Measurements from ENCODE around the gene USH2A.

Gene USH2A

DNA sequence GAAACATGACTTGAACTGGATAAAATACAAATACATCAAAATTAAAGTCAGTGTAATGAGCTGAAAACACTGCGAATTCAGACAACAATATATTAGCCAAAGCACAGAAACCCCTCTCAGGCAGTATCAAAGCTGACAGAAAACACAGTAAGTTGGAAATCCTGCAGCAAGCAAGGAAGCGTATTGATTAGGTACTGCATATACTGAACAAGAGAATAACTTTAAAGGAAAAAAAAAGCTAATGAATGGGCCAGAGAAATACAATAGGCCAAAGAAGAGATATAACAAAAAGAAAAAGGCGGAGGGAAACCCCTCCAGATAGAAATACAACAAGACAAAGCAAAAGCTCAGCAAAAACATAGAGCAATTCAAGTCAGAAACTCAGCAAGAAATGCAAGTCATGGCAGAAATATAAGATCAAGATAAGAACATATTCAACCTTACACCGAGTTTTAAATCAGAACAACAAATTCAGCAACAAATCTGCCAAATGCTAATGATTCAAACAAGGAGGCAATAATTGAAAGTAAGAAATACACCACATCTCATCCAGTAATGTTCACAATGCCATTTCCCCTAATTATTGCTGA is 299.0 kb downstream of the USH2A start:
- DNase-seq (ENCODE audit: low read depth): no peak

- DNase-seq (ENCODE audit: low read depth): no peak
Measured at GRCh38 chr1:216123446-216124191, 299.6 kb downstream of the USH2A start.

GRCh38 chr1:216119600-216119999 is 303.6 kb downstream of the USH2A start:
- DNase-seq (ENCODE audit: low read depth): peak; percentile 30

DNA sequence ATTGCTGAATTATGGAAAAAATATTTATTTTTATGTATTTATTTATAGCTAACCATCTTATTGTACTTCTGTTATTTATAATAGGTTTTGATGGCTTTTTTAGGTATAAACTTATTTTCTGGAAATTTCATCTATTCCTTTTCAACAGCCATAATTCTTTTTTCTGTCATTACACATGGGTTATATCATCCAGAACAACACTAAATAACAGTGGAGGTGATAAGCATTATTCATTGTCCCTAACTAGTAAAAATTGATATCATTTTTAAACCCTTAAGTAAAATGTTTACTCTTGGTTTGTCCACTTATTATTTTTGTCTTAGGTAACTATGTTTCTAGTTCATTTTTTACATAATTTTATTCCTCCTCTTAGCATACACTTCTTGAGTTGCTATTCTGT is 309.1 kb downstream of the USH2A start:
- DNase-seq (ENCODE audit: low read depth): no peak

- no peak for DNase-seq (ENCODE audit: low read depth)
Measured at GRCh38 chr1:216113181-216113580, 310.1 kb downstream of the USH2A start.

DNA sequence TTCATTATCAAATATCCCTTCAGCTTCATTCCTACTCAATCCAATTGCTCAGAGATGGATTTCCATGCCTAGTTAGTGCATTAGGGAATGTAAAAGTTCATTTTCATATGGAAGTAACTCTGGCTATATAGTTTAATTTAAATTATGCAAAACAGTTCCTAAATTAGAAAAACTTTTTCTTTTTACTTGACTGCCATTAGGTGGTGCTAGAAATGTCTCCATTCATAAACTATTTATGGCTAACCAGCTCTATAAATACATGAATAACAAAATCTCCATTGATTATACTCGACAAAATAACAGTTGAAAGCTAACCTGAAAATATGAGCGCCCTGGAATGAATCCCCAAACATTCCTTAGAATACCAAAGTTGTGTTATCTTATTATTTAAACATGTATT is 311.4 kb downstream of the USH2A start:
- DNase-seq (ENCODE audit: low read depth): no peak

DNA sequence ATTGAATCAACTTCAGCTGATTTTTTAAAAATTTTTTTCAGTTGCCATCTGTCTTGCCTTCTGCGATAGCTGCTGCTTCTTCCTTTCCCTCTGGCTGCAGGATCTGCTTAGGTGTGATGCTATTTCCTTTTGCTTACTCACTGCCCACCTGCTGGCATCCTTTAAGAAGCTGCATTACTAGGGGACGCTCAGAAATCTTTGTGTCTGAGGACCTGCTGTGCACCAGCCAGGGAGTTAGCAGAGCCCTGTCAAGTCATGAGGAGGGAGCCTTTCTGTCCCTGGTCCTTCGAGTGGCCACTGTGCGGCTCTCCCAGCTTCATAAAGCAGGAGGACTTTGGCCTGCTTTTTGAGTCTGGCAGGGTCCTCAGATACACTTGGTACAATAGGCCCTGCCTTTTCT is 327.8 kb downstream of the USH2A start:
- no peak for DNase-seq (ENCODE audit: low read depth)

- DNase-seq (ENCODE audit: low read depth): no peak
Measured at GRCh38 chr1:216090556-216090955, 332.7 kb downstream of the USH2A start.

DNA sequence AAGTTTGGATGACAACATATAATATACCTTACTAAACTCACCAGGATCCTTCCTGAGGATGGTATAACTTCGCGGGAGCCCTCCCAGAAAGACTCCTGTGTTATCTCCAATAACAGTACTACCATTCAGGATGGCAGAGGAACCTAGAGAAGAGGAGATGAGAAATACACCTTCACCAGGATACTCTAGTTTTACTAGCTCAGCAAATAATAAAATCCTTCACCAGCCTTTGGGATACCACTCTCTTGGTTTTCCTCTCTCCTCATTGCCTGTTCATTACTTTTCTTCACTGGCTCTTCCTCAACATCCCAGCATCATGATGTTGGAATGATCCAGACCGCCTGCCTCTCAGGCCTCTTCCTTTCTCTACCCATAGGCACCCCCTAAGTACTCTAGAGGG is 336.6 kb downstream of the USH2A start:
- DNase-seq (ENCODE audit: low read depth): no peak

- no peak for DNase-seq (ENCODE audit: low read depth)
Measured at GRCh38 chr1:216081445-216081844, 341.8 kb downstream of the USH2A start.

GRCh38 chr1:216076751-216077150 is 346.5 kb downstream of the USH2A start:
- no peak for DNase-seq (ENCODE audit: low read depth)

DNA sequence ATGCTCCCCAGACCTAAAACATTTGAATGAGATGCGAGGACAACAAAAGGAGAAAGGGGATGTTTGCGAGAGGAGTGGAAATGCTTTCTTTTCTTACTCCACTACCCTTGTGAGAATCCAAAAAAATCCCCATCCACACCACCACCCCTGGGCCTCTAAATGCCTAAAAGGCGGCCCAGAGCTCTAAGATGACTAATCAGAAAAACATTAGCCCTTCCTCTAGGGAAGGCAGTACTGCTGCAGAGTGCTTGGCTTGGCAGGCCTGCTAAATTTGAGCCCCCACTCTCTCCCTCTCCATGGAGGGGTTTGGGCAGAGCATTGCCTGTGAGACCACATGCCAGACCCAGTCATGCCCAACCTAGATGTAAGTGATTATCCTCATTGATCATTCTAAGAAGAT is 347.9 kb downstream of the USH2A start:
- no peak for DNase-seq (ENCODE audit: low read depth)

- no peak for DNase-seq (ENCODE audit: low read depth)
Measured at GRCh38 chr1:216073793-216074595, 349.3 kb downstream of the USH2A start.

DNA sequence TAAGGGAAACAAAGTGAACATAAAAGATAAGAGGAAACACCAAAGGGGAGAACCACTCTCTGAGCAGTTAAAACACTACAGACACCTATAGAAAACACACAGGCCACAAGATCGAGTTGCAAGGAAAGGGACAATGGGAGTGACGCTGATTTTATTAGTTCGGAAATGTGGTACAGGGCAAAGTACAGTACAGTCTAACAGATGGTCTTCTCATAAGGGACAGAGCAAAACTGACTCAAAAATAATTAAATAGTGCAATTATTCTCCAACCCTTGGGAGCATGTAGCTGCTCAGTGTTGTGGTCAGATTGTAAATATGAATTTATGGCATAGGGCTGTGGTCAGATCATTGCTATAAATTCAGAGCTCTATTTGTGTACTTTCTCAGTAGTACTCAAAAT is 352.0 kb downstream of the USH2A start:
- DNase-seq (ENCODE audit: low read depth): no peak

- no peak for DNase-seq (ENCODE audit: low read depth)
Measured at GRCh38 chr1:216064643-216065042, 358.6 kb downstream of the USH2A start.

- no peak for DNase-seq (ENCODE audit: low read depth)
Measured at GRCh38 chr1:216057947-216058346, 365.3 kb downstream of the USH2A start.

DNA sequence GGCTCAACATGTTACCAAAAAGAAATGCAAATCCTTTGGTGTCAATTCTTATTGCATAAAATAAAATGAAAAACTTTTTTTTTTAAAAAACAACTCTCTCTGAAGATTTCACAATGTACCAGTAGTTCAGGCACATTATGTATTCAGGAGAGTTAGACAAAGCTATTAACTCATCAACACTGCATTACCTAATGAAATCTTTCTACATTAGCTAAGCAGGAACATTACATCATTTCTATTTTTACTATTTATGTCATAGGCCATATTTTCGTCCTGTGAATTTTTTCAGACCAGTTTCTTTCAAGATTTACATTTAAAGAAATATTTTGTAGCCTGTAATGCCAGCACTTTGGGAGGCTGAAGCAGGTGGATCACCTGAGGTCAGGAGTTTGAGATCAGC is 366.2 kb downstream of the USH2A start:
- no peak for DNase-seq (ENCODE audit: low read depth)

DNA sequence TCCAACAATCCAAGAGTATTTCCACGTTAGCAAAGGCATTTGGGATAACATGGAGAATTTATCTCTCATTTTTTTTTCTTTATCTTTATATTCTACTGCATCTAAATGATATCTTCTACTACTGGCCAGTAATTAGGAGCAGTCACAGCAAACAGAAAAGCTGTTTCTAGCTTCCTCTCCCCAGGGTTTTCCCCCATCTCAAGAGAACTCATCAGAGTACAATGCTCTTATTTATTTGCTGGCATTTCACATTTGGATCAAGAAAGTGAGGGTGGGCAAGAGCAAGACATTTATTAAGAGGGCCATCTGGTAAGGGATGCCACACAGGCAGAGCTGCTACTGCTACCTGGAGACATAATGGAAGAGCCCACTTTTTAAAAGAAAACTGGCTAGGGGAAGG is 368.2 kb downstream of the USH2A start:
- no peak for DNase-seq (ENCODE audit: low read depth)

- DNase-seq (ENCODE audit: low read depth): no peak
Measured at GRCh38 chr1:216054600-216054999, 368.6 kb downstream of the USH2A start.

- no peak for DNase-seq (ENCODE audit: low read depth)
Measured at GRCh38 chr1:216051071-216051470, 372.2 kb downstream of the USH2A start.

GRCh38 chr1:216049741-216050430 is 373.4 kb downstream of the USH2A start:
- no peak for DNase-seq (ENCODE audit: low read depth)

GRCh38 chr1:216047811-216048572 is 375.3 kb downstream of the USH2A start:
- no peak for DNase-seq (ENCODE audit: low read depth)
